GM18508 (cell line): ENCODE results near the gene CBFA2T3.

Experiments
- ATAC-seq: cut with Tn5 transposase; IDR thresholded peaks from one replicate; pipeline ENCODE4 v1.9.1; 2021; ENCODE audit warnings: moderate number of reproducible peaks; ENCODE audit not compliant: insufficient read depth, unreplicated experiment

CBFA2T3 gene

GRCh38 chr16:88869673-88869980 lies 107.4 kb downstream of the CBFA2T3 start:
- no peak for ATAC-seq

- no peak for ATAC-seq
Observed at GRCh38 chr16:88868974-88869672, 107.9 kb downstream of the CBFA2T3 start.

- ATAC-seq: no peak
Observed at GRCh38 chr16:88867581-88868246, 109.3 kb downstream of the CBFA2T3 start.

GRCh38 chr16:88866151-88866920 lies 110.7 kb downstream of the CBFA2T3 start, which contains the start of gene PABPN1L:
TSS of gene PABPN1L (minus strand) at chr16:88866660. CDS start at chr16:88866606, 54 bp downstream.
- no peak for ATAC-seq

- no peak for ATAC-seq
Observed at GRCh38 chr16:88865742-88866141, 111.3 kb downstream of the CBFA2T3 start.

GRCh38 chr16:88865310-88865709 lies 111.7 kb downstream of the CBFA2T3 start:
- no peak for ATAC-seq

GRCh38 chr16:88864521-88864920 lies 112.5 kb downstream of the CBFA2T3 start:
- no peak for ATAC-seq

- ATAC-seq: no peak
Observed at GRCh38 chr16:88864099-88864498, 112.9 kb downstream of the CBFA2T3 start.

- ATAC-seq: no peak
Observed at GRCh38 chr16:88863426-88863825, 113.6 kb downstream of the CBFA2T3 start.

- no peak for ATAC-seq
Observed at GRCh38 chr16:88862968-88863367, 114.0 kb downstream of the CBFA2T3 start.

- ATAC-seq: no peak
Observed at GRCh38 chr16:88861359-88861758, 115.6 kb downstream of the CBFA2T3 start.

GRCh38 chr16:88859381-88860091 lies 117.5 kb downstream of the CBFA2T3 start:
- ATAC-seq: no peak

GRCh38 chr16:88857728-88858339 lies 119.2 kb downstream of the CBFA2T3 start:
- ATAC-seq: no peak

- ATAC-seq: no peak
Observed at GRCh38 chr16:88856828-88857727, 119.9 kb downstream of the CBFA2T3 start, which contains the start of the genes GALNS and TRAPPC2L. TSS of gene GALNS (minus strand) at chr16:88856947. CDS start at chr16:88856877, 70 bp downstream. TSS of gene TRAPPC2L (plus strand) at chr16:88857127. CDS start at chr16:88857151, 24 bp downstream.

- no peak for ATAC-seq
Observed at GRCh38 chr16:88856122-88856827, 120.7 kb downstream of the CBFA2T3 start.

GRCh38 chr16:88855736-88856121 lies 121.3 kb downstream of the CBFA2T3 start:
- ATAC-seq: no peak

- no peak for ATAC-seq
Observed at GRCh38 chr16:88855176-88855575, 121.8 kb downstream of the CBFA2T3 start.

GRCh38 chr16:88854306-88855111 lies 122.5 kb downstream of the CBFA2T3 start:
- ATAC-seq: no peak
